ENCODE results near the gene GCLC. TPM values are rescaled to one million over a fixed set of nuclear protein-coding genes. Genes with fewer than 3 reads are reported as not detected.
A peak's percentile ranks its signal among the peaks of the same experiment; 100 is the strongest.

Gene GCLC
- total and polyA plus RNA-seq, 10 of the 15 experiments (the other 5 are each of a cell fraction or from before 2014, with no cell fraction given) = 6.5 to 23.6 (median 12.5) TPM

GRCh38 chr6:53461041-53461656, 83.8 kb downstream of the GCLC start:
- intact Hi-C loops (cut with micrococcal nuclease; ENCODE audit: unreplicated experiment) = loop anchor here (1.0 to 5.0 kb wide), 4 partner anchors 20 to 102 kb away; no protein-coding TSS in a partner anchor
- RAD21 ChIA-PET (ENCODE audit: unreplicated experiment) = interaction anchor here (0.7 to 3.7 kb wide), 18 partner anchors 10 to 310 kb away, joined by 3 to 53 read pairs (median 4); no protein-coding TSS in a partner anchor
- Histone ChIP-seq H2AFZ (ENCODE audit: control insufficient read depth, low read depth, low read length) (no peak overlapping the region), H3K9ac (ENCODE audit: control insufficient read depth, insufficient read depth, low read length) (no peak overlapping the region), H3K4me3 (0 out of 2 replicates have a peak overlapping the region, but pooled peaks have one; percentile 30), H3K27me3 (replicated peaks in 1 of 2; ENCODE audit: control insufficient read depth in 2 of 2, insufficient read depth in 2 of 2, low read length in 1 of 2) (no peaks in the 10 kb centered on the region), H3K4me1 (ENCODE audit: control insufficient read depth, insufficient read depth, low read length) (no peaks in the 10 kb centered on the region), H3K9me3 (replicated peaks; ENCODE audit: control insufficient read depth, insufficient read depth, low read length) (no peaks in the 10 kb centered on the region), H3K79me2 (ENCODE audit: control insufficient read depth, insufficient read depth, low read length) (no peaks in the 10 kb centered on the region), H3K4me2 (ENCODE audit: control insufficient read depth, insufficient read depth) (0 out of 2 replicates have a peak overlapping the region, but pooled peaks have one; percentile 47), H3K36me3 (ENCODE audit: control insufficient read depth in 2 of 2, insufficient read depth in 2 of 2, low read length in 1 of 2) (no peaks in the 10 kb centered on the region; a peak in 1 of 4 replicates), H3K27ac (ENCODE audit: control insufficient read depth, insufficient read depth) (peak overlapping the region; percentile 41; the same call in 1 of the 2 replicates), H4K20me1 (ENCODE audit: control insufficient read depth, insufficient read depth) (no peaks in the 10 kb centered on the region)
- CTCF ChIA-PET = interaction anchor here (0.8 to 4.9 kb wide), 15 partner anchors 12 to 291 kb away, joined by 3 to 47 read pairs (median 7); no protein-coding TSS in a partner anchor
- DNase-seq (ENCODE audit: low read depth, low spot score) = peak; percentile 65
- SMC1A ChIA-PET (ENCODE audit: uncharacterized antibody, unreplicated experiment) = interaction anchor here (0.8 to 12.7 kb wide), 11 partner anchors 9 to 289 kb away, joined by 3 to 229 read pairs (median 6); no protein-coding TSS in a partner anchor
- WGBS (ENCODE audit: insufficient coverage, insufficient replicate concordance, low lambda C conversion rate, missing lambda C conversion rate) = 0% methylated on average over 1 of the region's 1 CpG
- no TSS peak for BruUV-seq (replicated peaks)
- no peak for FAIRE-seq
- POLR2A ChIA-PET = interaction anchor here (1.0 to 3.6 kb wide), 11 partner anchors 13 to 151 kb away, joined by 3 to 17 read pairs (median 5); no protein-coding TSS in a partner anchor
- peak; percentile 81 for ATAC-seq
- in situ Hi-C loops (cut with MboI) = no loop called here
- TF ChIP-seq BHLHE40 (IDR thresholded peaks at IDR 0.05; ENCODE audit: borderline replicate concordance in 1 of 2, low read depth in 2 of 2, low read length in 1 of 2) (peak; percentile 16 to 29; a peak in 1 of 4 replicates), RAD51 (IDR thresholded peaks at IDR 0.05) (no peak; the same call in 1 of the 2 replicates), NR2F1 (conservative IDR thresholded peaks at IDR 0.05) (peak; percentile 16; the same call in 1 of the 2 replicates), PAX5 (IDR thresholded peaks at IDR 0.05; ENCODE audit: borderline replicate concordance, low read depth, low read length) (0 out of 2 replicates have a peak, but pooled peaks have one; percentile 20), ETV6 (conservative IDR thresholded peaks at IDR 0.05 in 1 of 2, IDR thresholded peaks at IDR 0.05 in 1 of 2; ENCODE audit: borderline replicate concordance in 1 of 2, low read depth in 1 of 2) (peak in 1 of 2 experiments; percentile 67; a peak in 1 of 4 replicates), BACH1 (IDR thresholded peaks at IDR 0.05; ENCODE audit: borderline replicate concordance) (0 out of 2 replicates have a peak, but pooled peaks have one; percentile 42), SMAD1 (IDR thresholded peaks at IDR 0.05; ENCODE audit: low read depth, partially characterized antibody) (peak; percentile 48), EED (IDR thresholded peaks at IDR 0.05; ENCODE audit: low read depth) (peak; percentile 87), CEBPZ (IDR thresholded peaks at IDR 0.05; ENCODE audit: low read depth, low read length) (no peak), WRNIP1 (IDR thresholded peaks at IDR 0.05; ENCODE audit: borderline replicate concordance, low read depth, low read length) (peak; percentile 81; the same call in 1 of the 2 replicates), PBX3 (IDR thresholded peaks at IDR 0.05; ENCODE audit: insufficient replicate concordance, low read depth, low read length) (peak; percentile 46), SMARCA5 (IDR thresholded peaks at IDR 0.05) (peak; percentile 72), KLF5 (IDR thresholded peaks at IDR 0.05; ENCODE audit: partially characterized antibody) (no peak), MEF2B (IDR thresholded peaks at IDR 0.05; ENCODE audit: partially characterized antibody, poor library complexity, severe bottlenecking) (peak; percentile 87), PKNOX1 (IDR thresholded peaks at IDR 0.05) (peak; percentile 87), NR2C2 (IDR thresholded peaks at IDR 0.05; ENCODE audit: borderline replicate concordance, control insufficient read depth, insufficient read length, low read depth) (no peak), DPF2 (IDR thresholded peaks at IDR 0.05) (peak; percentile 89)

All from GM12878 (cell line).